ENCODE measurements around the gene GREB1. TPM values are rescaled to one million over a fixed set of nuclear protein-coding genes. Genes with fewer than 3 reads are reported as not detected.

Gene GREB1
- total and polyA plus RNA-seq, 2 of the 4 experiments (the other 2 are of a cell fraction) = 0.05 TPM; not detected in 1

GRCh38 chr2:11582612-11582861 is 48.7 kb downstream of the GREB1 start:
- Histone ChIP-seq H4K8ac (ENCODE audit: low read depth in 2 of 2, low read length in 2 of 2) (no peak overlapping the region), H3K27ac (ENCODE audit: insufficient read depth, low read length) (no peak overlapping the region), H4K20me1 (ENCODE audit: insufficient read depth, low read length) (no peaks in the 10 kb centered on the region), H3K4me3 (ENCODE audit: insufficient read depth, low read depth, low read length) (no peak overlapping the region), H2BK5ac (ENCODE audit: low read depth, low read length, poor library complexity, severe bottlenecking) (no peak overlapping the region), H3K18ac (ENCODE audit: low read depth, low read length) (no peak overlapping the region), H3K27me3 (ENCODE audit: control insufficient read depth, insufficient read depth, low read length) (peaks cover 40% of the 10 kb centered on the region), H3K14ac (replicated peaks; ENCODE audit: low read depth, low read length) (no peak overlapping the region), H3K4ac (ENCODE audit: low read depth, low read length) (no peak overlapping the region), H3K23ac (ENCODE audit: low read depth, low read length) (no peak overlapping the region), H2AK5ac (ENCODE audit: low read depth, low read length) (no peak overlapping the region), H3K56ac (ENCODE audit: extremely low read depth, insufficient read depth, low read length) (no peak overlapping the region), H4K5ac (ENCODE audit: low read depth, low read length) (no peak overlapping the region), H3K4me2 (ENCODE audit: low read depth, low read length) (no peak overlapping the region), H2BK120ac (ENCODE audit: low read depth, low read length) (no peak overlapping the region), H2AK9ac (replicated peaks; ENCODE audit: low read depth, low read length, poor library complexity) (no peak overlapping the region), H3K9me3 (ENCODE audit: control insufficient read depth, insufficient read depth, low read length) (no peaks in the 10 kb centered on the region), H2BK20ac (ENCODE audit: low read depth, low read length) (no peak overlapping the region), H3K4me1 (ENCODE audit: control insufficient read depth, insufficient read depth, low read length) (peaks cover 2% of the 10 kb centered on the region; the same call in 1 of the 2 replicates), H2AFZ (replicated peaks; ENCODE audit: low read length, poor library complexity) (no peak overlapping the region), H4K91ac (ENCODE audit: insufficient read depth, low read depth, low read length) (no peak overlapping the region), H3K36me3 (ENCODE audit: control insufficient read depth, insufficient read depth, low read length) (no peaks in the 10 kb centered on the region), H3K9me1 (ENCODE audit: insufficient read depth, low read length) (no peaks in the 10 kb centered on the region), H3K9ac (ENCODE audit: low read depth, low read length) (no peak overlapping the region), H3K79me1 (ENCODE audit: low read depth in 1 of 2, low read length in 2 of 2) (no peaks in the 10 kb centered on the region), H2BK15ac (ENCODE audit: low read depth, low read length) (no peak overlapping the region)
- no peak for TF ChIP-seq CEBPB (IDR thresholded peaks at IDR 0.05; ENCODE audit: low read depth, low read length)
- no peak; the same call in 1 of the 2 replicates for TF ChIP-seq RAD21 (IDR thresholded peaks at IDR 0.05; ENCODE audit: low read length)
- no peak for TF ChIP-seq CTCF (conservative IDR thresholded peaks at IDR 0.05; ENCODE audit: low read depth, low read length)
- TF ChIP-seq RFX5 (IDR thresholded peaks at IDR 0.05; ENCODE audit: low read depth, low read length) = no peak
- no peak for TF ChIP-seq POLR2A (IDR thresholded peaks at IDR 0.05; ENCODE audit: low read depth, low read length)
- TF ChIP-seq BHLHE40 (IDR thresholded peaks at IDR 0.05; ENCODE audit: low read depth, low read length) = no peak
- no peak for TF ChIP-seq MXI1 (IDR thresholded peaks at IDR 0.05; ENCODE audit: borderline replicate concordance, low read depth, low read length)
- TF ChIP-seq MAZ (IDR thresholded peaks at IDR 0.05; ENCODE audit: borderline replicate concordance, low read depth, low read length) = no peak
- TF ChIP-seq CHD1 (IDR thresholded peaks at IDR 0.05; ENCODE audit: low read depth, low read length) = no peak
- TF ChIP-seq ELK1 (IDR thresholded peaks at IDR 0.05; ENCODE audit: borderline replicate concordance, low read depth, low read length) = no peak
- in situ Hi-C loops (cut with MboI; ENCODE audit: low sequenced_read_pairs) (loop anchor here (5.0 to 10.0 kb wide), 3 partner anchors 105 to 748 kb away; no protein-coding TSS in a partner anchor), intact Hi-C loops (cut with micrococcal nuclease) (loop anchor here (10.0 kb wide), 1 partner anchor 348 kb away; no protein-coding TSS in a partner anchor), dilution Hi-C loops (cut with HindIII; ENCODE audit: low sequenced_read_pairs, unreplicated experiment) (no loop called here)
- ChIA-PET POLR2A (ENCODE audit: unreplicated experiment) (no interaction called here), CTCF (interaction anchor here (0.7 to 1.8 kb wide), 4 partner anchors 19 to 450 kb away, joined by 4 to 12 read pairs (median 7); a partner anchor contains a TSS)
- BruUV-seq (replicated peaks) = no TSS peak
- DNase-seq (no peak), ATAC-seq (ENCODE audit: low read depth) (no peak)
- 74% methylated on average over 10 of the region's 11 CpGs; no CpG with 5 or more reads in 1 of the 2 experiments for WGBS, 2 experiments (ENCODE audit: extremely low coverage in 2 of 2, insufficient read length in 1 of 2)

All from IMR-90 (cell line).